Measurements from ENCODE around the gene WDR55.

DNA sequence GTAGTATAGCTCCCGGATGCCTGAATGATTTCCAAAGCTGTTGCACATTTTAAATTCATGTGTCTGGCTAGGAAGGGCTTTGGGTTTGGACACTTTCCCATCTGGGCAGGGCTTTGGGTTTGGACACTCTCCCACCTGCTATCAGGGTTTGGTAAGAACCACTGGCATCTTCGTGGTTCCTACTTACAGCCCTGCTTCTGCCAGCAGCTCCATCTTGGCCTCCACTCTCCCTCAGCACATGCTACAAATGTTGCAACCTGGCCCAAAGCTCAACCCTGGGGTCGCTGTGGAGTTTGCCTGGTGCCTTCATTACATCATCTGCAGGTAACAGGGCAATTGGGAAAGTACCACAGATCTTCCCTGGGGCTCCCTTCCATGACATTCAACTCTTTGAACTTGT lies 22.0 kb upstream of the WDR55 start:
- TF ChIP-seq, protein P1, sequence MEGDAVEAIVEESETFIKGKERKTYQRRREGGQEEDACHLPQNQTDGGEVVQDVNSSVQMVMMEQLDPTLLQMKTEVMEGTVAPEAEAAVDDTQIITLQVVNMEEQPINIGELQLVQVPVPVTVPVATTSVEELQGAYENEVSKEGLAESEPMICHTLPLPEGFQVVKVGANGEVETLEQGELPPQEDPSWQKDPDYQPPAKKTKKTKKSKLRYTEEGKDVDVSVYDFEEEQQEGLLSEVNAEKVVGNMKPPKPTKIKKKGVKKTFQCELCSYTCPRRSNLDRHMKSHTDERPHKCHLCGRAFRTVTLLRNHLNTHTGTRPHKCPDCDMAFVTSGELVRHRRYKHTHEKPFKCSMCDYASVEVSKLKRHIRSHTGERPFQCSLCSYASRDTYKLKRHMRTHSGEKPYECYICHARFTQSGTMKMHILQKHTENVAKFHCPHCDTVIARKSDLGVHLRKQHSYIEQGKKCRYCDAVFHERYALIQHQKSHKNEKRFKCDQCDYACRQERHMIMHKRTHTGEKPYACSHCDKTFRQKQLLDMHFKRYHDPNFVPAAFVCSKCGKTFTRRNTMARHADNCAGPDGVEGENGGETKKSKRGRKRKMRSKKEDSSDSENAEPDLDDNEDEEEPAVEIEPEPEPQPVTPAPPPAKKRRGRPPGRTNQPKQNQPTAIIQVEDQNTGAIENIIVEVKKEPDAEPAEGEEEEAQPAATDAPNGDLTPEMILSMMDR (IDR thresholded peaks at IDR 0.05): no peak
- TF ChIP-seq EP300 (IDR thresholded peaks at IDR 0.05; ENCODE audit: low read depth): no peak
- TF ChIP-seq POLR2A (IDR thresholded peaks at IDR 0.05): no peak
